ENCODE results near the gene TMEM120A. TPM values are rescaled to one million over a fixed set of nuclear protein-coding genes. Genes with fewer than 3 reads are reported as not detected.

Gene TMEM120A
- total and polyA plus RNA-seq, 10 of the 15 experiments (the other 5 are each of a cell fraction or from before 2014, with no cell fraction given) = 0.43 to 86.6 (median 18.5) TPM

DNA sequence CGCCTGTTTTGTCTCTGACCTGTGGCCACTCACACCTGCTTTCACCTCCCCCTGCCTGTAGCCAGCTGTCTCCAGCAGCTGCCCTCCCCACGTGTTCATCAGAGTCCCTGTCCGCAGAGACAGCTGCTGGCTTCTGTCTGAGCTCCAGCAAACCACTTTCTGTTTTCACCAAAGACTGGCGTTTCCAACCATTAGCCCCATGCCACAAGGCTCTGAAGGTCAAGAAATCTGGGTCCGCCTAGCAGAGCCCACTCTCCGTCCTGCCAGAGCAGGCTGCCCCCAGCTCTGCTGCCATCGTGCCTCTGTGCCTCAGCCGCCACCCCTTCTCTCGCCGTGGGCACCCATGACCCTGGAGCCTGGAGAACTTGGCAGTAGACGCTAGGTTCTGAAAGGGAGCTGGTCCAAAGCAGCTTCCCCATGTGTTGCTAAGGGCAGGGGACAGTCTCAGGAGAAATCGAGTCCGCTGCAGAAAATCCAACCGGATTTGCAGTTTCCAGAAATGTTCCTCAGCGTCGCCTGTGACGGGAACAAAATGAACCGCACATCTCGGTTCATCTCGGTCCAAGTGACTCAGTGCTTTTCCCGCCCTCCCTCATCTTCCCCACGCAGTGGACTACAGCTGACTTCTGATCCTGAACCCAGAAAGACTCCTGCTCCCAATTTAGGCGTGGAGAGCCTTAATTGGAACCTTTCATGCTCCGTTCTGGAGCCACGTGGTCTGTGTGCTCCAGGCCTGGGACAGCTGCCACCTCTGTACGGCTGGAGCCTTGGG lies 28.0 kb downstream of the TMEM120A start:
- no peak overlapping the region for H3K9ac ChIP-seq (ENCODE audit: control insufficient read depth, insufficient read depth, low read length)
- RAD21 ChIA-PET (ENCODE audit: unreplicated experiment) = no interaction called here
- H3K27me3 ChIP-seq (replicated peaks in 1 of 2; ENCODE audit: control insufficient read depth in 2 of 2, insufficient read depth in 2 of 2, low read length in 1 of 2) = no peaks in the 10 kb centered on the region
- H3K36me3 ChIP-seq (ENCODE audit: control insufficient read depth in 2 of 2, insufficient read depth in 2 of 2, low read length in 1 of 2) = peaks cover 2 to 4% of the 10 kb centered on the region in 2 experiments; a peak in 3 of 4 replicates
- no peak overlapping the region for H3K4me2 ChIP-seq (ENCODE audit: control insufficient read depth, insufficient read depth)
- TF ChIP-seq TCF12 (IDR thresholded peaks at IDR 0.05; ENCODE audit: low read depth, low read length) (0 out of 2 replicates have a peak, but pooled peaks have one; percentile 26), MTA3 (IDR thresholded peaks at IDR 0.05; ENCODE audit: borderline replicate concordance, low read length) (no peak)
- CTCF ChIA-PET = interaction anchor here (0.6 kb wide), 1 partner anchor 50 kb away, joined by 3 read pairs; no protein-coding TSS in a partner anchor
- FAIRE-seq (no peak), ATAC-seq (no peak), DNase-seq (ENCODE audit: low read depth, low spot score) (no peak)
- no peak overlapping the region for H3K4me3 ChIP-seq
- in situ Hi-C loops (cut with MboI) = no loop called here
- intact Hi-C loops (cut with micrococcal nuclease; ENCODE audit: unreplicated experiment) = no loop called here
- H3K4me1 ChIP-seq (ENCODE audit: control insufficient read depth, insufficient read depth, low read length) = no peaks in the 10 kb centered on the region
- no peaks in the 10 kb centered on the region for H3K9me3 ChIP-seq (replicated peaks; ENCODE audit: control insufficient read depth, insufficient read depth, low read length)
- no peak overlapping the region for H2AFZ ChIP-seq (ENCODE audit: control insufficient read depth, low read depth, low read length)
- SMC1A ChIA-PET (ENCODE audit: uncharacterized antibody, unreplicated experiment) = no interaction called here
- 89% methylated on average over 26 of the region's 26 CpGs for WGBS (ENCODE audit: insufficient coverage, insufficient replicate concordance, low lambda C conversion rate, missing lambda C conversion rate)
- BruUV-seq (replicated peaks) = no TSS peak
- no peaks in the 10 kb centered on the region for H3K79me2 ChIP-seq (ENCODE audit: control insufficient read depth, insufficient read depth, low read length)
- H3K27ac ChIP-seq (ENCODE audit: control insufficient read depth, insufficient read depth) = no peak overlapping the region
- H4K20me1 ChIP-seq (ENCODE audit: control insufficient read depth, insufficient read depth) = no peaks in the 10 kb centered on the region
- POLR2A ChIA-PET = no interaction called here

DNA sequence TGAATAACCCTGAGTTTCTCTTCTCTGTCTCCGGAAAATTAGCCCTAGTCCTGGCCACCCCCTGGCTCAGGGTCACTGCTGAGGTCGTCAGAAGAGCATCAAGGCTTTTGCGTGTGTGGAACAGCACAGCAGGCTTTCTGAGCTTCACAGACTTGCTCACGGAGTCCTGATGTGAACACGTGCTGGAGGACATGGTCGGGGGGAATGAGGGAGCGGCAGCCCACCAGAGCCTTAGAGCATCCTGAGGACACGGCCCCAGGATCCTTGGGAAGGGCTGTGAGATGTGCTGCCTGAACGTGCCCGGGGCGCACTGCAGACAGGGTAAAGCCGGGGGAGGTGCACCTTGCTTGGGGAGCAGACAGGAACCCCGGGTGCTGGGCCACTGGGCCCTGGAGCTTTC lies 28.8 kb downstream of the TMEM120A start:
- H3K9ac ChIP-seq (ENCODE audit: control insufficient read depth, insufficient read depth, low read length) = no peak overlapping the region
- in situ Hi-C loops (cut with MboI) = no loop called here
- POLR2A ChIA-PET = no interaction called here
- TF ChIP-seq EGR1 (IDR thresholded peaks at IDR 0.05; ENCODE audit: borderline replicate concordance in 1 of 2, low read depth in 2 of 2, low read length in 2 of 2) (no peak), MYB (IDR thresholded peaks at IDR 0.05; ENCODE audit: borderline replicate concordance, low read depth, low read length) (no peak), MTA3 (IDR thresholded peaks at IDR 0.05; ENCODE audit: borderline replicate concordance, low read length) (no peak), YBX1 (IDR thresholded peaks at IDR 0.05) (no peak), TCF7 (IDR thresholded peaks at IDR 0.05; ENCODE audit: borderline replicate concordance) (no peak), SP1 (IDR thresholded peaks at IDR 0.05; ENCODE audit: low read depth, low read length) (no peak), CBX5 (IDR thresholded peaks at IDR 0.05; ENCODE audit: low read depth) (no peak), RBBP5 (conservative IDR thresholded peaks at IDR 0.05) (no peak), NFYA (IDR thresholded peaks at IDR 0.05; ENCODE audit: borderline replicate concordance, low read depth, low read length) (no peak), ZNF274 (IDR thresholded peaks at IDR 0.05; ENCODE audit: insufficient read depth, insufficient read length) (no peak)
- TF ChIP-seq, protein P1, sequence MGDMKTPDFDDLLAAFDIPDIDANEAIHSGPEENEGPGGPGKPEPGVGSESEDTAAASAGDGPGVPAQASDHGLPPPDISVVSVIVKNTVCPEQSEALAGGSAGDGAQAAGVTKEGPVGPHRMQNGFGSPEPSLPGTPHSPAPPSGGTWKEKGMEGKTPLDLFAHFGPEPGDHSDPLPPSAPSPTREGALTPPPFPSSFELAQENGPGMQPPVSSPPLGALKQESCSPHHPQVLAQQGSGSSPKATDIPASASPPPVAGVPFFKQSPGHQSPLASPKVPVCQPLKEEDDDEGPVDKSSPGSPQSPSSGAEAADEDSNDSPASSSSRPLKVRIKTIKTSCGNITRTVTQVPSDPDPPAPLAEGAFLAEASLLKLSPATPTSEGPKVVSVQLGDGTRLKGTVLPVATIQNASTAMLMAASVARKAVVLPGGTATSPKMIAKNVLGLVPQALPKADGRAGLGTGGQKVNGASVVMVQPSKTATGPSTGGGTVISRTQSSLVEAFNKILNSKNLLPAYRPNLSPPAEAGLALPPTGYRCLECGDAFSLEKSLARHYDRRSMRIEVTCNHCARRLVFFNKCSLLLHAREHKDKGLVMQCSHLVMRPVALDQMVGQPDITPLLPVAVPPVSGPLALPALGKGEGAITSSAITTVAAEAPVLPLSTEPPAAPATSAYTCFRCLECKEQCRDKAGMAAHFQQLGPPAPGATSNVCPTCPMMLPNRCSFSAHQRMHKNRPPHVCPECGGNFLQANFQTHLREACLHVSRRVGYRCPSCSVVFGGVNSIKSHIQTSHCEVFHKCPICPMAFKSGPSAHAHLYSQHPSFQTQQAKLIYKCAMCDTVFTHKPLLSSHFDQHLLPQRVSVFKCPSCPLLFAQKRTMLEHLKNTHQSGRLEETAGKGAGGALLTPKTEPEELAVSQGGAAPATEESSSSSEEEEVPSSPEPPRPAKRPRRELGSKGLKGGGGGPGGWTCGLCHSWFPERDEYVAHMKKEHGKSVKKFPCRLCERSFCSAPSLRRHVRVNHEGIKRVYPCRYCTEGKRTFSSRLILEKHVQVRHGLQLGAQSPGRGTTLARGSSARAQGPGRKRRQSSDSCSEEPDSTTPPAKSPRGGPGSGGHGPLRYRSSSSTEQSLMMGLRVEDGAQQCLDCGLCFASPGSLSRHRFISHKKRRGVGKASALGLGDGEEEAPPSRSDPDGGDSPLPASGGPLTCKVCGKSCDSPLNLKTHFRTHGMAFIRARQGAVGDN (IDR thresholded peaks at IDR 0.05) = no peak

More for the DNA sequence above, 28.8 kb downstream of the TMEM120A start:
- FAIRE-seq (no peak), ATAC-seq (no peak), DNase-seq (ENCODE audit: low read depth, low spot score) (no peak)
- no TSS peak for BruUV-seq (replicated peaks)
- no peaks in the 10 kb centered on the region for H3K9me3 ChIP-seq (replicated peaks; ENCODE audit: control insufficient read depth, insufficient read depth, low read length)
- WGBS (ENCODE audit: insufficient coverage, insufficient replicate concordance, low lambda C conversion rate, missing lambda C conversion rate) = 78% methylated on average over 13 of the region's 13 CpGs
- no peaks in the 10 kb centered on the region for H3K79me2 ChIP-seq (ENCODE audit: control insufficient read depth, insufficient read depth, low read length)
- CTCF ChIA-PET = interaction anchor here (0.6 kb wide), 1 partner anchor 49 kb away, joined by 3 read pairs; no protein-coding TSS in a partner anchor
- RAD21 ChIA-PET (ENCODE audit: unreplicated experiment) = no interaction called here
- H3K4me1 ChIP-seq (ENCODE audit: control insufficient read depth, insufficient read depth, low read length) = no peaks in the 10 kb centered on the region
- no peak overlapping the region for H3K4me2 ChIP-seq (ENCODE audit: control insufficient read depth, insufficient read depth)
- SMC1A ChIA-PET (ENCODE audit: uncharacterized antibody, unreplicated experiment) = interaction anchor here (0.6 kb wide), 1 partner anchor 900 kb away, joined by 3 read pairs; no protein-coding TSS in a partner anchor
- H3K27ac ChIP-seq (ENCODE audit: control insufficient read depth, insufficient read depth) = no peak overlapping the region
- H3K27me3 ChIP-seq (replicated peaks in 1 of 2; ENCODE audit: control insufficient read depth in 2 of 2, insufficient read depth in 2 of 2, low read length in 1 of 2) = no peaks in the 10 kb centered on the region
- no peak overlapping the region for H2AFZ ChIP-seq (ENCODE audit: control insufficient read depth, low read depth, low read length)
- intact Hi-C loops (cut with micrococcal nuclease; ENCODE audit: unreplicated experiment) = no loop called here
- no peak overlapping the region for H3K4me3 ChIP-seq
- H4K20me1 ChIP-seq (ENCODE audit: control insufficient read depth, insufficient read depth) = no peaks in the 10 kb centered on the region
- peaks cover 2 to 4% of the 10 kb centered on the region in 2 experiments; a peak in 3 of 4 replicates for H3K36me3 ChIP-seq (ENCODE audit: control insufficient read depth in 2 of 2, insufficient read depth in 2 of 2, low read length in 1 of 2)

All from GM12878 (cell line).